Vagina (tissue), 2 donors: ENCODE data around the gene ZNF787.

ENCODE experiments used
- POLR2A ChIP-seq, 2 donors: fragments of 450-650 bp; IDR thresholded peaks; one replicate each; pipeline ENCODE4 v1.6.1; 2017; ENCODE audit warnings: antibody characterized with exemption in 2 of 2, mild to moderate bottlenecking in 2 of 2, moderate library complexity in 2 of 2
- POLR2AphosphoS5 ChIP-seq, 2 donors: sonication (generic); formaldehyde crosslinking; IDR thresholded peaks; one replicate each; pipeline ENCODE4 v1.9.0; 2017; ENCODE audit warnings: antibody characterized with exemption in 2 of 2, mild to moderate bottlenecking in 2 of 2, low read depth in 1 of 2; ENCODE audit not compliant: insufficient read depth in 1 of 2
- TF ChIP-seq, protein P1 (sequence below), 3 experiments: fragments of 450-650 bp in 2 of 3; fragments of 200-600 bp in 1 of 3; sonication (generic) in 1 of 3; IDR thresholded peaks; one replicate each; pipeline ENCODE4 v1.5.1; 2017 to 2019; ENCODE audit warnings: antibody characterized with exemption in 3 of 3, mild to moderate bottlenecking in 2 of 3, moderate library complexity in 2 of 3

DNA sequence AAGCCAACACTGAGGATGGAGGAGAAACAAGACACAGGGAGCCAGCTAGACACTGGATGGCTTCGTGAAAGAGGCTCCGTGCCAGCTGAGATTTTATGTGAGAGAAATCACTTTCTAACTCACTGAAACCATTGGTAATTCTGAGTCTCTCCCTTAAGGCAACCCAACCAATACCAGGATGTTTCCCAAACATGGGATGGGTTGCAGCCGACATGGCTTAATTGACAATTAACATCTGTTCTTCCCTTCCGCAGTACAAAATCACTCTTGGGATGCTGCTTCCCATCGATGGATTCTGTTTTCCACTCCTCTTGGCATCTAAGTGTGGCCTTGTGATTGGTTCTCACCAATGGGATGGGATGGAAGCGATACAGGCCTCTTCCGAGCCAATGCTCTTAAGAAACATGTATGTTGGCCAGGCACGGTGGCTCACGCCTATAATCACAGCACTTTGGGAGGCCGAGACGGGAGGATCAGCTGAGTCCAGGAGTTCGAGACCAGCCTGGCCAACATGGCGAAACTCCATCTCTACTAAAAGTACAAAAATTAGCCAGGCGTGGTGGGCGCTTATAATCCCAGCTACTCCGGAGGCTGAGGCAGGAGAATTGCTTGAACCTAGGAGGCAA lies 2.3 kb upstream of the ZNF787 start:
- TF ChIP-seq POLR2AphosphoS5 (IDR thresholded peaks at IDR 0.05; ENCODE audit: insufficient read depth in 1 of 2, low read depth in 1 of 2) (no peak), POLR2A (IDR thresholded peaks at IDR 0.05) (no peak)
- TF ChIP-seq, protein P1, sequence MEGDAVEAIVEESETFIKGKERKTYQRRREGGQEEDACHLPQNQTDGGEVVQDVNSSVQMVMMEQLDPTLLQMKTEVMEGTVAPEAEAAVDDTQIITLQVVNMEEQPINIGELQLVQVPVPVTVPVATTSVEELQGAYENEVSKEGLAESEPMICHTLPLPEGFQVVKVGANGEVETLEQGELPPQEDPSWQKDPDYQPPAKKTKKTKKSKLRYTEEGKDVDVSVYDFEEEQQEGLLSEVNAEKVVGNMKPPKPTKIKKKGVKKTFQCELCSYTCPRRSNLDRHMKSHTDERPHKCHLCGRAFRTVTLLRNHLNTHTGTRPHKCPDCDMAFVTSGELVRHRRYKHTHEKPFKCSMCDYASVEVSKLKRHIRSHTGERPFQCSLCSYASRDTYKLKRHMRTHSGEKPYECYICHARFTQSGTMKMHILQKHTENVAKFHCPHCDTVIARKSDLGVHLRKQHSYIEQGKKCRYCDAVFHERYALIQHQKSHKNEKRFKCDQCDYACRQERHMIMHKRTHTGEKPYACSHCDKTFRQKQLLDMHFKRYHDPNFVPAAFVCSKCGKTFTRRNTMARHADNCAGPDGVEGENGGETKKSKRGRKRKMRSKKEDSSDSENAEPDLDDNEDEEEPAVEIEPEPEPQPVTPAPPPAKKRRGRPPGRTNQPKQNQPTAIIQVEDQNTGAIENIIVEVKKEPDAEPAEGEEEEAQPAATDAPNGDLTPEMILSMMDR (IDR thresholded peaks at IDR 0.05), result no peak
